Psoas muscle (tissue), 8 donors: ENCODE measurements around the gene INSYN2B. TPM values are rescaled to one million over a fixed set of nuclear protein-coding genes. Genes with fewer than 3 reads are reported as not detected.

Experiments
- ATAC-seq, 4 donors: fragments of 200-7000 bp; cut with Tn5 transposase; one replicate each; pipeline ENCODE4 v1.9.1; 2020; ENCODE audit warnings: moderate library complexity in 3 of 4, mild to moderate bottlenecking in 2 of 4
- DNase-seq, 2 donors: peaks; one replicate each; pipeline ENCODE4 v3.0.0-alpha.2; 2020
- H3K27ac ChIP-seq: fragments of 200-600 bp; one replicate; pipeline ENCODE4 v1.8.0; 2022
- H3K27me3 ChIP-seq, 3 donors: fragments of 200-600 bp in 1 of 3; one replicate each; pipeline versions ENCODE4 v1.6.1 to v1.8.0; 2013 to 2022; ENCODE audit warnings: low read length in 2 of 3, mild to moderate bottlenecking in 2 of 3, moderate library complexity in 1 of 3; ENCODE audit not compliant: insufficient read depth in 3 of 3
- H3K36me3 ChIP-seq, 2 donors: fragments of 200-600 bp in 1 of 2; one replicate each; pipeline versions ENCODE4 v1.6.1 to v1.8.0; 2013 to 2022; ENCODE audit warnings: low read depth in 1 of 2, mild to moderate bottlenecking in 1 of 2, moderate library complexity in 1 of 2; ENCODE audit not compliant: insufficient read depth in 1 of 2
- H3K4me1 ChIP-seq: fragments of 200-600 bp; one replicate; pipeline ENCODE4 v1.8.0; 2022
- H3K4me3 ChIP-seq: fragments of 200-600 bp; one replicate; pipeline ENCODE4 v1.8.0; 2022; ENCODE audit warnings: mild to moderate bottlenecking
- H3K9me3 ChIP-seq: fragments of 200-600 bp; one replicate; pipeline ENCODE4 v1.8.0; 2022
- WGBS, 3 donors: extraction: QIAGEN DNeasy Blood & Tissue Kit; methylation state at CpG; one replicate each; pipeline versions ENCODE4 v1.1.6 to v1.1.7; 2013; 5-methylcytosine and 5-hydroxymethylcytosine counted together
- intact Hi-C, 2 donors: fragments of 100-400 bp; cut with DNase I; formaldehyde crosslinking; loops; one replicate each; pipeline versions ENCODE4 v1.11.0 to v1.14.2; 2022
- polyA plus RNA-seq, 3 donors: library from polyadenylated mRNA; stranded (reverse); fragments of 200-250 nt; gene quantifications; one replicate each; pipeline ENCODE4 v1.2.3, GENCODE V29; 2013
- total RNA-seq, 4 donors: library from RNA; stranded (reverse); fragmentation: NEBNext Ultra II Directional in 2 of 4; extraction: Animal tissue kit (Norgen Biotek cat#: 25700) in 2 of 4; gene quantifications; one replicate each; pipeline versions ENCODE4 v1.2.1 to v1.2.4, GENCODE V29; 2021 to 2023
- TF ChIP-seq, protein P1 (sequence below): fragments of 200-600 bp; IDR thresholded peaks from one replicate; pipeline ENCODE4 v1.8.0; 2022; ENCODE audit warnings: antibody characterized with exemption
- donor health status: healthy with polysubstance abuse.
- donor health status: DM: no; HTN: no; CAD: no; lungs with moderate emphysema.
- donor health status: Bipolar disorder and iron deficiency.
- donor health status: healthy.
- donor health status: DM: yes; HTN: yes; CAD: no.
- donor health status: DM: no; HTN: no; CAD: no.
- donor health status: DM: no; HTN: no; CAD: no.
- donor health status: DM: yes; HTN: yes; CAD: no.

The INSYN2B gene
- total and polyA plus RNA-seq, 7 donors = 0.01 TPM; not detected in 6

DNA sequence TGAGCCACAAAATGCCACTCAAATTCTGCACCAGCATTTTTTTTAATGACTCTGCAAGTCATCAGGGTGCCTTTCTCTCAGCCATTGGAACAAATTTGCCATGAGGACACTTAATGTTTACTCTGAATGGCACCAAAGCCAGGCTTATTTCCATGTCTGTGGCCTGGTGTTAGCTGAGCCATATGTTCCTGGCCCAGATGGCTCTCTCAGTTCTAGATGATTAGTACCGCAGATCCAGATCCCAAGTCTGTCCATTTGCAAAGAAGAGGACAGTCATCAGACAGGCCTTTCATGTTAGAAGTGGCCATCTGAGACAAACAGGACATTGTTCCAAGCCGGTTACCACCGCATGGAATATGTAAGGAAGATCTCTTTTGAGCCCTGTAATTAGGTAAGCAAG is 70.3 kb downstream of the INSYN2B start:
- Histone ChIP-seq H3K4me1 (no peaks in the 10 kb centered on the region), H3K27me3 (no peaks in the 10 kb centered on the region), H3K36me3 (no peaks in the 10 kb centered on the region), H3K9me3 (no peaks in the 10 kb centered on the region), H3K27ac (no peak overlapping the region), H3K4me3 (no peak overlapping the region)
- DNase-seq = no peak
- TF ChIP-seq, protein P1, sequence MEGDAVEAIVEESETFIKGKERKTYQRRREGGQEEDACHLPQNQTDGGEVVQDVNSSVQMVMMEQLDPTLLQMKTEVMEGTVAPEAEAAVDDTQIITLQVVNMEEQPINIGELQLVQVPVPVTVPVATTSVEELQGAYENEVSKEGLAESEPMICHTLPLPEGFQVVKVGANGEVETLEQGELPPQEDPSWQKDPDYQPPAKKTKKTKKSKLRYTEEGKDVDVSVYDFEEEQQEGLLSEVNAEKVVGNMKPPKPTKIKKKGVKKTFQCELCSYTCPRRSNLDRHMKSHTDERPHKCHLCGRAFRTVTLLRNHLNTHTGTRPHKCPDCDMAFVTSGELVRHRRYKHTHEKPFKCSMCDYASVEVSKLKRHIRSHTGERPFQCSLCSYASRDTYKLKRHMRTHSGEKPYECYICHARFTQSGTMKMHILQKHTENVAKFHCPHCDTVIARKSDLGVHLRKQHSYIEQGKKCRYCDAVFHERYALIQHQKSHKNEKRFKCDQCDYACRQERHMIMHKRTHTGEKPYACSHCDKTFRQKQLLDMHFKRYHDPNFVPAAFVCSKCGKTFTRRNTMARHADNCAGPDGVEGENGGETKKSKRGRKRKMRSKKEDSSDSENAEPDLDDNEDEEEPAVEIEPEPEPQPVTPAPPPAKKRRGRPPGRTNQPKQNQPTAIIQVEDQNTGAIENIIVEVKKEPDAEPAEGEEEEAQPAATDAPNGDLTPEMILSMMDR = no peak
- WGBS, 3 donors = 76 to 93% (median 90%) methylated on average over 3 of the region's 3 CpGs
- intact Hi-C loops = no loop called here
- no peak for ATAC-seq

DNA sequence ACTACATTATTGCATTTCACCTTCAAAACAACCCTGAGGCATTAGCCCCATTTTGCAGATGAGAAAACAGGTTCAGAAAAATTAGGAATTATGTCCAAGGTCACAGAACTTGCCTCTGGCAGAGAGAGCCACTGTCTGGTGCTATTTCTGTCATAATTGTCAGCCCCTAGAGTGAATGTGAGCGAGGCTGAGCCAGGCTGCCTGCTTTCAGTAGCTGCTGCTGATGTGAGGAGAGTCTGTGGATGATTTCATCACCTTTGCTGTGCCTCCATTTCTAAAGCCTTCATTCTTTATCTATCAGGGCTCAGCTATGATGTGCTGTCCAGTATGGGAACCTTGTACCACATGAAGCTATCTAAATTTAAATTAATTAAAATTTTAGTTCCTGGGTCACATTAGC is 71.4 kb downstream of the INSYN2B start:
- WGBS, 3 donors = 32 to 35% (median 32%) methylated on average over 1 of the region's 1 CpG
- intact Hi-C loops = no loop called here
- ATAC-seq (no peak), DNase-seq (no peak)
- Histone ChIP-seq H3K27me3 (no peaks in the 10 kb centered on the region), H3K4me1 (no peaks in the 10 kb centered on the region), H3K27ac (no peak overlapping the region), H3K36me3 (no peaks in the 10 kb centered on the region), H3K9me3 (no peaks in the 10 kb centered on the region), H3K4me3 (no peak overlapping the region)
- TF ChIP-seq, protein P1 = no peak

DNA sequence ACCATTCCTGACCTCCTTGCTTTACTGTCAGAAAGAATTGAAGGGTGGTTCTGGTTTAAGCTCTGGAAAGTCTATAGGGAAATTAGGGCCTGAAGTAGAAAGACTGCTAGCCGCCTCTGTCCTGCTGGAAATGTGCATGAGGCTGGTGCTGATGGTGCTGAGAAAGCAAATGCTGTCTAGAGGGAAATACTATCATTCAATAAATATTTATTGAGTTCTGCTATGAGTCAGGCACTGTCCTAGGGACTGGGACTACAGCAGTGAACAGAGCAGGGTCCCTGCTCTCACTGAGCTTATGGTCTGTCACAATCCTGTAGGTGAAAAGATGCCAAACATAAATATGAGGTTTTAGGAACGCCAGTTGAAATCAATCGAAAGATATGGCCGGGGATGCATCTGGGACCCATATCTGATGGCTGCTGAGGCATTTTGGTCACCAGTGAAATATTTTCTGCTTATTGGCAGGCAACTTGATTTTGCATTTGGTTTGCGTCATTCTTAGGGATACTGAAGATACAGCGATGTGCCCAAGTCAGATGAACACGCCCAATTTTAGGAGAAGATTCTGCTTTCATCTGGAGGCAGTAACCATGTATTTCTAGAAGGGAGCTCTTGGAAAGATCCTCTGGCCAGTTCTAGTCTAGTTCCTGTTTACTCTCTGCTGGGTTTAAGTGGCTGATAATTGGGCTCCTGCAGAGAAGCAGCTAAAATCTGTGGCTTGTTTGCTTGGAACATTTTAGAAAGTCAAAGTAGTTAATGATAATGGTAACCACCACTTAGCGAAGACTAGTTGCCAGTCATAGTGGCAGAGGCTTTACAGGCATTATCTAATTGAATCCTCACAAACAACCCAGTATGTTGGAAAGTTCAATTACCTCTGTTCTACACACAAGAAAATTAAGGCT is 73.3 kb downstream of the INSYN2B start:
- H3K9me3 ChIP-seq = no peaks in the 10 kb centered on the region
- no peaks in the 10 kb centered on the region for H3K4me1 ChIP-seq
- no peak for DNase-seq
- intact Hi-C loops = no loop called here
- H3K27ac ChIP-seq = no peak overlapping the region
- ATAC-seq = no peak
- TF ChIP-seq, protein P1 = no peak
- no peaks in the 10 kb centered on the region for H3K36me3 ChIP-seq
- H3K4me3 ChIP-seq = no peak overlapping the region
- WGBS, 3 donors = 78 to 79% (median 78%) methylated on average over 8 of the region's 8 CpGs
- H3K27me3 ChIP-seq = no peaks in the 10 kb centered on the region

- WGBS, 3 donors = 63 to 82% (median 69%) methylated on average over 1 of the region's 1 CpG
- Histone ChIP-seq H3K9me3 (no peaks in the 10 kb centered on the region), H3K27ac (no peak overlapping the region), H3K4me3 (no peak overlapping the region), H3K27me3 (no peaks in the 10 kb centered on the region), H3K36me3 (no peaks in the 10 kb centered on the region), H3K4me1 (no peaks in the 10 kb centered on the region)
- TF ChIP-seq, protein P1 = no peak
- intact Hi-C loops = no loop called here
- DNase-seq (no peak), ATAC-seq (no peak)
Observed at GRCh38 chr5:169905017-169905416, 75.3 kb downstream of the INSYN2B start.
